ENCODE results near the gene UBE2Q2.

GRCh38 chr15:75832114-75832513, 11.1 kb upstream of the UBE2Q2 start:
- TF ChIP-seq CTCF (IDR thresholded peaks at IDR 0.05; ENCODE audit: low read depth, low read length) (no peak), EZH2phosphoT487 (IDR thresholded peaks at IDR 0.05; ENCODE audit: low read depth) (no peak)
